Stimulated activated CD8-positive, alpha-beta memory T cell treated with anti-CD3 and anti-CD28 coated beads, Interleukin-2, amount 100 ng/mL, for 48 hours (primary cell): Measurements from ENCODE around the gene S1PR5.

Source experiments
- DNase-seq, 2 donors: peaks; one replicate each; pipeline ENCODE4 v3.0.0-alpha.2; 2020; ENCODE audit warnings: low read depth in 2 of 2

The S1PR5 gene

GRCh38 chr19:10467104-10467706 is 50.0 kb downstream of the S1PR5 start:
- DNase-seq = no peak

GRCh38 chr19:10464456-10464855 is 52.8 kb downstream of the S1PR5 start:
- DNase-seq = no peak
